HG02840 (cell line): ENCODE data around the gene HOXB13.

Experiments
- ATAC-seq: cut with Tn5 transposase; IDR thresholded peaks from one replicate; pipeline ENCODE4 v1.9.1; 2021; ENCODE audit warnings: mild to moderate bottlenecking, moderate library complexity, moderate number of reproducible peaks; ENCODE audit not compliant: unreplicated experiment, low FRiP score

Gene HOXB13

GRCh38 chr17:48749621-48750553 is 21.3 kb upstream of the HOXB13 start:
- ATAC-seq: no peak

GRCh38 chr17:48748718-48749566 is 20.4 kb upstream of the HOXB13 start:
- ATAC-seq: no peak

- no peak for ATAC-seq
These were observed 19.2 kb upstream of the HOXB13 start for GRCh38 chr17:48747445-48748363.

- ATAC-seq: no peak
These were observed 18.4 kb upstream of the HOXB13 start for GRCh38 chr17:48746916-48747444.

GRCh38 chr17:48745381-48746275 is 17.1 kb upstream of the HOXB13 start:
- ATAC-seq: no peak

- no peak for ATAC-seq
These were observed 12.0 kb upstream of the HOXB13 start for GRCh38 chr17:48740537-48740936.

GRCh38 chr17:48738803-48739526 is 10.4 kb upstream of the HOXB13 start:
- no peak for ATAC-seq

- ATAC-seq: no peak
These were observed 9.9 kb upstream of the HOXB13 start for GRCh38 chr17:48738424-48738802.

GRCh38 chr17:48737330-48738043 is 8.9 kb upstream of the HOXB13 start:
- no peak for ATAC-seq

- ATAC-seq: no peak
These were observed 6.5 kb upstream of the HOXB13 start for GRCh38 chr17:48735062-48735351.

- ATAC-seq: no peak
These were observed 5.9 kb upstream of the HOXB13 start for GRCh38 chr17:48734333-48735061.

- ATAC-seq: no peak
These were observed 5.2 kb upstream of the HOXB13 start for GRCh38 chr17:48733632-48734328.

- no peak for ATAC-seq
These were observed 4.4 kb upstream of the HOXB13 start for GRCh38 chr17:48732688-48733629.

GRCh38 chr17:48731355-48731754 is 2.8 kb upstream of the HOXB13 start:
- no peak for ATAC-seq

GRCh38 chr17:48730240-48730550 is 1.6 kb upstream of the HOXB13 start:
- no peak for ATAC-seq
